Measurements from ENCODE around the gene DLEC1. TPM values are rescaled to one million over a fixed set of nuclear protein-coding genes. Genes with fewer than 3 reads are reported as not detected.

DLEC1 gene
- total and polyA plus RNA-seq, 9 of the 15 experiments (the other 6 are each of a cell fraction or from before 2014, with no cell fraction given), result 0.07 to 0.08 TPM; not detected in 7

- TF ChIP-seq SAFB2 (IDR thresholded peaks at IDR 0.05; ENCODE audit: borderline replicate concordance, low read depth, low read length, severe bottlenecking), result no peak
- TF ChIP-seq BCOR (IDR thresholded peaks at IDR 0.05), result no peak
- no peak for TF ChIP-seq ZNF174 (CRISPR knock-in tag; IDR thresholded peaks at IDR 0.05)
- no peak for TF ChIP-seq TRIM25 (IDR thresholded peaks at IDR 0.05; ENCODE audit: borderline replicate concordance)
- no peak for TF ChIP-seq ZEB2 (IDR thresholded peaks at IDR 0.05)
- TF ChIP-seq ETS1 (conservative IDR thresholded peaks at IDR 0.05; ENCODE audit: control insufficient read depth, low read depth, low read length), result no peak
- TF ChIP-seq CC2D1A (IDR thresholded peaks at IDR 0.05), result peak; percentile 9; the same call in 1 of the 2 replicates
- TF ChIP-seq CBX3 (IDR thresholded peaks at IDR 0.05; ENCODE audit: borderline replicate concordance in 1 of 2, low read length in 2 of 2), result peak in 1 of 2 experiments; percentile 10; a peak in 2 of 3 replicates
- no peak for TF ChIP-seq ZNF311 (CRISPR knock-in tag; IDR thresholded peaks at IDR 0.05)
- peak; percentile 54; the same call in 1 of the 2 replicates for TF ChIP-seq ELF2 (CRISPR knock-in tag; IDR thresholded peaks at IDR 0.05)
- peak; percentile 92 for TF ChIP-seq STAT6 (CRISPR knock-in tag; IDR thresholded peaks at IDR 0.05)
- no peak for TF ChIP-seq SMARCA5 (IDR thresholded peaks at IDR 0.05)
- TF ChIP-seq NFATC3 (IDR thresholded peaks at IDR 0.05), result no peak
- TF ChIP-seq ZFX (CRISPR knock-in tag; IDR thresholded peaks at IDR 0.05), result peak; percentile 70
- TF ChIP-seq GATA2 (CRISPR knock-in tag; IDR thresholded peaks at IDR 0.05), result no peak
- TF ChIP-seq SIN3A (IDR thresholded peaks at IDR 0.05; ENCODE audit: borderline replicate concordance in 2 of 2, control insufficient read depth in 1 of 2, low read depth in 2 of 2, low read length in 2 of 2), result peak; percentile 41 to 49; a peak in 1 of 4 replicates
- peak; percentile 61; the same call in 1 of the 2 replicates for TF ChIP-seq ERF (CRISPR knock-in tag; IDR thresholded peaks at IDR 0.05)
- no peak for TF ChIP-seq SMAD2 (IDR thresholded peaks at IDR 0.05; ENCODE audit: low read depth, low read length)
- TF ChIP-seq MECOM (CRISPR knock-in tag; IDR thresholded peaks at IDR 0.05), result no peak
- no peak for TF ChIP-seq GTF2B (IDR thresholded peaks at IDR 0.05; ENCODE audit: extremely low read depth, insufficient read length)
- TF ChIP-seq ZNF224 (CRISPR knock-in tag; IDR thresholded peaks at IDR 0.05), result no peak
- TF ChIP-seq NR1H2 (CRISPR knock-in tag; IDR thresholded peaks at IDR 0.05), result no peak
- TF ChIP-seq FIP1L1 (IDR thresholded peaks at IDR 0.05; ENCODE audit: low read depth, low read length, poor library complexity, severe bottlenecking), result peak; percentile 69
Measured at GRCh38 chr3:38164952-38165721, 126.1 kb downstream of the DLEC1 start, which contains the start of gene OXSR1 (continued).
